Activated T-cell treated with anti-CD3 and anti-CD28 coated beads, Interleukin-2, amount 50 U/mL, for 72 hours (primary cell): ENCODE results near the gene ANGEL2. TPM values are rescaled to one million over a fixed set of nuclear protein-coding genes. Genes with fewer than 3 reads are reported as not detected.

Experiments used
- ATAC-seq, 2 donors: fragments of 150-1000 bp; cut with Tn5 transposase; replicated peaks in 1 of 2; 2 replicates each; pipeline ENCODE4 v1.10.0; 2021; ENCODE audit warnings: moderate library complexity in 2 of 2, mild to moderate bottlenecking in 1 of 2
- DNase-seq, 2 donors: peaks; one replicate each; pipeline ENCODE4 v3.0.0; 2021 to 2022; ENCODE audit warnings: mixed read lengths in 1 of 2
- H3K27ac Mint-ChIP-seq: one replicate; pipeline ENCODE4 v1.8.0; 2022; ENCODE audit warnings: mild to moderate bottlenecking, moderate library complexity, mixed read lengths
- H3K27me3 Mint-ChIP-seq: one replicate; pipeline ENCODE4 v1.8.0; 2022; ENCODE audit warnings: low read depth, mixed read lengths
- H3K36me3 Mint-ChIP-seq, 2 donors: one replicate each; pipeline ENCODE4 v1.8.0; 2022; ENCODE audit warnings: mixed read lengths in 2 of 2, mild to moderate bottlenecking in 1 of 2; ENCODE audit not compliant: insufficient read depth in 2 of 2
- H3K4me1 Mint-ChIP-seq: one replicate; pipeline ENCODE4 v1.8.0; 2022; ENCODE audit warnings: low read depth, mixed read lengths
- H3K4me3 Mint-ChIP-seq, 2 donors: one replicate each; pipeline ENCODE4 v1.8.0; 2022; ENCODE audit warnings: mild to moderate bottlenecking in 2 of 2, mixed read lengths in 2 of 2, moderate library complexity in 2 of 2
- H3K9me3 Mint-ChIP-seq, 2 donors: one replicate each; pipeline ENCODE4 v1.8.0; 2022; ENCODE audit warnings: mixed read lengths in 2 of 2
- total RNA-seq, 2 donors: library from RNA; stranded (reverse); gene quantifications; one replicate each; pipeline ENCODE4 v1.2.3, GENCODE V29; 2022

The ANGEL2 gene
- total RNA-seq, 2 donors from 2014 or later = 56.2 to 57.9 TPM

DNA sequence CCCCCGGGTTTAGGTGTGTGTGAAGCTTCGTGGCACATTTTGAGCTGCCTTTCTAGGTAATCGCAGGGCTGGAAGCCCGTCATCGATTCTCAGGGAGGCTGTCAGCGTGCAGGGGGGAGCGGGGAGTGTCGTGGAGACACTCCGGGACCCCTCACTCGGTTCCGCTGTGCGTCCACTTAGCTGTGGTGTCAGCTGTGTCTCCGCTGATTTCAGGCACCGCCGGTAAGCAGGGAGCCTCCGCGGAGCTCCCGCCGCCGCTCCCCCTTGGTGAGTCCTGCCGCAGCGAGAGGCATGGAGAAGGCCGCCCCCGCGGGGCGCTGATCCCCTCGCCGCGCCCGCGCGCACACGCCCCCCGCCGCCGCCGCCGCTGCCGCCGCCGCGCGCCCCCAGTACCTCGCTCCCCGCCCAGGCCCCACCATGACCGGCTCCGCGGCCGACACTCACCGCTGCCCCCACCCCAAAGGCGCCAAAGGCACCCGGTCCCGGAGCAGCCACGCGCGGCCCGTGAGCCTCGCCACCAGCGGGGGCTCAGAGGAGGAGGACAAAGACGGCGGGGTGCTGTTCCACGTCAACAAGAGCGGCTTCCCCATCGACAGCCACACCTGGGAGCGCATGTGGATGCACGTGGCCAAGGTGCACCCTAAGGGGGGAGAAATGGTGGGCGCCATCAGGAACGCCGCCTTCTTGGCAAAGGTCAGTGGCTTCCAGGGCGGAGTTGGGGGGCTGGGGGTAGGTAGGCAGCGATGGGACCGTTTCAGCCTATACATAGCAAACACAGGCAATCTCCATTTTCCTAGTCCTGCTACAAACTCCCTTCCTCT, 64.3 kb downstream of the ANGEL2 start:
- ATAC-seq (peak in 1 of 2 donors; percentile 9), DNase-seq (no peak)
- Mint-ChIP-seq H3K36me3 (no peaks in the 10 kb centered on the region), H3K9me3 (peaks cover 2 to 3% of the 10 kb centered on the region in 2 donors), H3K27ac (no peak overlapping the region), H3K27me3 (peaks cover 52% of the 10 kb centered on the region), H3K4me3 (peak overlapping the region; percentile 85 to 90), H3K4me1 (peaks cover 10% of the 10 kb centered on the region)

DNA sequence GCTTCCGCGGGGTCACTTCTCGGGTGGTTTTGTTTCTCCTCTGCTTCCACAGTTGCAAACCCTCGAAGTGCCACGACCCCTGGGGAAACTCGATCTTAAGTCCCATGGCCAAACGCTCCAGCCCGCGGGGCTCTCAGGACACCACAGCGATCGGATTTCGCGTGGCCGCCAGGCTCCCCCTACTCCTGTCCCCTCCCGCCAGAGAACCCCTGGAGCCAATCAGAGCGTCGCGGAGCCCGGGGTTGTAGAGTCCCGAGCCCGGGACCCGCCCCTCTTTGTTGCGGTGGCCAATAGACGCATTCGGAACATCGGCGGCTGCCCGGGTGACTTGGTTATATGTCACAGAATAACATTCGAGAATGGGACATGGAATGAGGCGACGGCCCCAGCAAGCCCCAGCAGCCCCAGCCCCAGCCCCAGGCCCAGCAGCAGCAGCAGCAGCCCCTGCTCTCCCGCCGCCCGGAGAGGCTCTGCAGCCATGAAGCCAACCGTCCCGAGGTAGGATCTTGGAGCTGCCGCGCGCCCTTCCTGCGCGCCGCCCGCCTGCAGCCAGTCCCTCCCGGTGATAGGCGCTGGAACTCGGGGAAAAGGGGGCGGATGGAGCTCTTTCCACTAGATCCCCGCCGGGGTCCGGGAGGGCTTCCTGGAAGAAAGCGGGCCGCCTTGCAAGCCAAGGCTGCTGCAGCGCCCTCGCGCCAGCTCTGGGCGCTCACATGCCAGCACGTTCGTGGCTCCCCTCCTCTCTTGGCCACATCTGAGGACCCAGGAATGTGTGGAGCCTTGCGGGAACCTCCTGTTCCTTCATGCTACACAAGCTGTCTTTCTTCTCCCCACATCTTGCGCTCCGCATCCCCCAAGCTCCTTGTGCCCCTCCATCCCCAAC, 65.2 kb downstream of the ANGEL2 start, which contains the start of gene VASH2:
Gene VASH2 (plus strand): TSS at position 299 of the 883 bp plus-strand sequence. CDS start 1,002 bp downstream, outside the sequence.
- H3K36me3 Mint-ChIP-seq = no peaks in the 10 kb centered on the region
- H3K4me3 Mint-ChIP-seq = peak within 1 kb of the TSS; percentile 85 to 90
- peaks cover 52% of the 10 kb centered on the region for H3K27me3 Mint-ChIP-seq

DNA sequence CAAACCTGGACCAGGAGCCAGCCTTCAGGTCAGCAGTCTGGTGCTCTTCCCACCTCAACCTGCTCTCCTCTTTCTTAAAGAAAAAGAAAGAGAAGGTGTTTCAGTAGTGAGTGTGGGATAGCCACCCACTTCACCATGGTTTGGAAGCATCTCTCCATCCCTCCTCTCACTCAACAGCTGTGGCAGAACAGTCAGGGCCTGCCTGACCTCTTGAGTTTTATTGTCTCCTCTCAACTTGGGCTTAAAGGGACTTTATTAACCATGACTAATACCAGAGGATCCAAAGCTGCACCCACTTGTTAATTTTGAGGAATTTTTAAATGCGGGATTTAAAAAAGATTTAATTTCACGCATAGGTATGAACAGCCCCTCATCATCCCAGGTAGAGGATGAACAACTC, 65.9 kb downstream of the ANGEL2 start:
- H3K4me3 Mint-ChIP-seq = peak overlapping the region; percentile 85 to 90
- H3K27ac Mint-ChIP-seq = no peak overlapping the region
- H3K4me1 Mint-ChIP-seq = peaks cover 10% of the 10 kb centered on the region
- H3K27me3 Mint-ChIP-seq = peaks cover 52% of the 10 kb centered on the region
- H3K9me3 Mint-ChIP-seq = peaks cover 2 to 3% of the 10 kb centered on the region in 2 donors
- ATAC-seq (no peak), DNase-seq (no peak)
- no peaks in the 10 kb centered on the region for H3K36me3 Mint-ChIP-seq

More for the DNA sequence above, 65.2 kb downstream of the ANGEL2 start, which contains the start of gene VASH2:
- DNase-seq (peak; percentile 75 to 79), ATAC-seq (peak; percentile 98 to 99)
- peaks cover 2 to 3% of the 10 kb centered on the region in 2 donors for H3K9me3 Mint-ChIP-seq
- peaks cover 10% of the 10 kb centered on the region for H3K4me1 Mint-ChIP-seq
- H3K27ac Mint-ChIP-seq = no peak within 1 kb of the TSS

DNA sequence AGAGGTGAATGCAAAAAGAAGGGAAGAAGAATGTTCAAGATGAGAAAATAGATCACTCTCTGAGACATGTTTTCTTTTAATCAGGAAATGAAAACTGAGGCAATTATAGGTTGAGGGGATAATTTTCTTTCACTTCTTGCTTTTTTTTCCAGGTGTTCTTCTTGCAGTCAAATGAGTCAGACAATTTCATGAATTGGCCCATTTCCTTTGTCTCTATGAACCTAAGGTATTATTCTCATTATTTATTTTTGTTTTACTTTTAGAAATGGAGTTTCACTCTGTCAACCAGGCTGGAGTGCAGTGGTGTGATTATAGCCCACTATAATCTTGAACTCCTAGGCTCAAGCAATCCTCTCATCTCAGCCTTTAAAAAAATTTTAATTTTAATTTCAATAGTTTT, 68.8 kb downstream of the ANGEL2 start:
- Mint-ChIP-seq H3K27me3 (peaks cover 27% of the 10 kb centered on the region), H3K36me3 (no peaks in the 10 kb centered on the region), H3K4me3 (no peak overlapping the region), H3K27ac (no peak overlapping the region), H3K4me1 (peaks cover 10% of the 10 kb centered on the region), H3K9me3 (peaks cover 2 to 3% of the 10 kb centered on the region in 2 donors)
- ATAC-seq = no peak
- DNase-seq = no peak

DNA sequence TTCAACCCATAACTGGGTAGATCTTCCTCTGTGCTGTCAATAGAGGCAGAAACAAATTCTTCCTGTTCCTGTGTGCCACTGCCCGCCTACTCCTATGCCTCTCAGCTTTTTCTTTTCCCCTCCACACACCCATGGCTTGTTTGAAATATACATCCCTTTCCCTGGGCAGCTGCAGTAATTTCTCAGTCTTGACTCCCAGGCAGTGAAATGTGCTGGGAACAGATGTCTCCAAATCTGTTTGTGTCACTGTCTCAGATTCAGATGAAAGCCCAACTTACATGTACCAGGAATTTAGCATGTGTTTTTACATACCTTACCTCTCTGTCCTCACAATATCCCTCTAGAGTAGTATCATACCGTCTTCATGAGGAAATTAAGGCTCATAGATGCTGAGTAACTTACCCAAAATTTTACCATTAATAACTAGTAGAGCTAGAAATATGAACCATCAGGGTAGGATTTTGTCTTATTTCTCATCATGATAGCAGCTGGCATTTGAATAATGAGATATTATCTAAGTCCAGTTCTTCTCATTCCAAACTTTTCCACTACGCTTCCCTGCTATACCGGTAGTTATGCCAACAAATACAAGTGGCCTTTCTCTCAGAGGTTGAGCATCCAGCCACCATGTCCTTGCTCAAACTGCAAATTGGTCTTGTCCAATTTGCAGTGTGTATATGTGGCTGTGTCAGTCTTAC, 70.1 kb downstream of the ANGEL2 start:
- no peak for ATAC-seq
- no peaks in the 10 kb centered on the region for H3K36me3 Mint-ChIP-seq
- H3K27ac Mint-ChIP-seq = no peak overlapping the region
- DNase-seq = no peak
- H3K9me3 Mint-ChIP-seq = peaks cover 2 to 3% of the 10 kb centered on the region in 2 donors
- peaks cover 35% of the 10 kb centered on the region for H3K27me3 Mint-ChIP-seq
- no peak overlapping the region for H3K4me3 Mint-ChIP-seq
- peaks cover 5% of the 10 kb centered on the region for H3K4me1 Mint-ChIP-seq

DNA sequence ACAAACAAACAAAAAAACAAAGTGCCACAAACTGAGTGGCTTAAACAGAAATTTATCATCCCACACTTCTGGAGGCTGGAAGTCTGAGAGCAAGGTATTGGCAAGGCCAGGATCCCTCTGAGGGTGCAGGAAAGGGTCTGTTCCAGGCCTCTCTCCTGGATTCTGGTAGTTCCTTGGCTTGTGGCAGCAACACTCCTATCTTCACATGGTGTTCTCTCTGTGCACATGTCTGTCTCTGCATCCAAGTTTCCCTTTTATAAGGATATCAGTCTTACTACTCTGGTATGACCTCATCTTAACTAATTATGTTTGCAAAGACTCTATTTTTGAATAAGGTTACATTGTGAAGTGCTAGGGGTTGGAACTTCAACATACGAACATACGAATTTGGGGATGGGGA, 70.6 kb downstream of the ANGEL2 start:
- DNase-seq (no peak), ATAC-seq (no peak)
- Mint-ChIP-seq H3K27me3 (peaks cover 31% of the 10 kb centered on the region), H3K27ac (no peak overlapping the region), H3K4me1 (peaks cover 2% of the 10 kb centered on the region), H3K9me3 (peaks cover 2 to 3% of the 10 kb centered on the region in 2 donors), H3K36me3 (no peaks in the 10 kb centered on the region), H3K4me3 (no peak overlapping the region)

DNA sequence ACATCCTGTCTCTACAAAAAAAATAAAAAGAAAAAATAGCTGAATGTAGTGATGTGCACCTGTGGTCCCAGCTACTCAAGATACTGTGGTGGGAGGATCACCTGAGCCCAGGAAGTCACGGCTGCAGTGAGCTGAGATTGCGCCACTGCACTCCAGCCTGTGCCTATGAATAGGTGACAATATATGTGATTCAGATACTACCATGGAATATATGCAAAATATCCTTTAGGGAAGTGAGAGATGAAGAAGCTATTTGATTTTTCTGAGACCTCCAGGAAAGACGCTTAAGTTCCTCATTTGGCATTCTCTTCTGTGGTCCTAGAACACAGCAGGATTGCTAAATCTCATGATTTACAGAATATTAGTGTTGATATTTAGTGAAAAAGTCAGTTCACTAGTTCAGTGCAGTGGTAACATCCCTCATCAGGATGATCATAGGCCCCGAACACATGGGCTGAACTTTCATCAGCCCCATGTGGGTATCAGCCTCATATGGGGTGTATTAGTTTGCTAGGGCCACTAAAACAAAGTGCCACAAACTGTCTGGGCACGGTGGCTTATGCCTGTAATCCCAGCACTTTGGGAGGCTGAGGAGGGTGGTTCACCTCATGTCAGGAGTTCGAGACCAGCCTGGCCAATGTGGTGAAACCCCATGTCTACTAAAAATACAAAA, 71.3 kb downstream of the ANGEL2 start:
- Mint-ChIP-seq H3K27me3 (peaks cover 24% of the 10 kb centered on the region), H3K36me3 (no peaks in the 10 kb centered on the region), H3K27ac (no peak overlapping the region), H3K4me3 (no peak overlapping the region), H3K4me1 (no peaks in the 10 kb centered on the region), H3K9me3 (peaks cover 2 to 3% of the 10 kb centered on the region in 2 donors)
- no peak for DNase-seq
- no peak for ATAC-seq

DNA sequence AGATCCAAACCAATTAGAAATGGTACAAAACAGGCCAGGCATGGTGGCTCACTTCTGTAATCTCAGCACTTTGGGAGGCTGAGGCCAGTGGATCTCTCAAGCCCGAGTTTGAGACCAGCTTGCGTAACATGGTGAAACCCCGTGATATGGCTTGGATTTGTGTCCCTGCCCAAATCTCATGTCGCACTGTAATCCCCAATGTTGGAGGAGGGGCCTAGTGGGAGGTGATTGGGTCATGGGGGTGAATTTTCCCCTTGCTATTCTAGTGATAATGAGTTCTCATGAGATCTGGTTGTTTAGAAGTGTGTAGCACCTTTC, 72.3 kb downstream of the ANGEL2 start:
- no peak overlapping the region for H3K27ac Mint-ChIP-seq
- peaks cover 14% of the 10 kb centered on the region for H3K27me3 Mint-ChIP-seq
- ATAC-seq (no peak), DNase-seq (no peak)
- H3K36me3 Mint-ChIP-seq = no peaks in the 10 kb centered on the region
- H3K9me3 Mint-ChIP-seq = peaks cover 0 to 2% of the 10 kb centered on the region in 2 donors
- no peak overlapping the region for H3K4me3 Mint-ChIP-seq
- H3K4me1 Mint-ChIP-seq = no peaks in the 10 kb centered on the region

DNA sequence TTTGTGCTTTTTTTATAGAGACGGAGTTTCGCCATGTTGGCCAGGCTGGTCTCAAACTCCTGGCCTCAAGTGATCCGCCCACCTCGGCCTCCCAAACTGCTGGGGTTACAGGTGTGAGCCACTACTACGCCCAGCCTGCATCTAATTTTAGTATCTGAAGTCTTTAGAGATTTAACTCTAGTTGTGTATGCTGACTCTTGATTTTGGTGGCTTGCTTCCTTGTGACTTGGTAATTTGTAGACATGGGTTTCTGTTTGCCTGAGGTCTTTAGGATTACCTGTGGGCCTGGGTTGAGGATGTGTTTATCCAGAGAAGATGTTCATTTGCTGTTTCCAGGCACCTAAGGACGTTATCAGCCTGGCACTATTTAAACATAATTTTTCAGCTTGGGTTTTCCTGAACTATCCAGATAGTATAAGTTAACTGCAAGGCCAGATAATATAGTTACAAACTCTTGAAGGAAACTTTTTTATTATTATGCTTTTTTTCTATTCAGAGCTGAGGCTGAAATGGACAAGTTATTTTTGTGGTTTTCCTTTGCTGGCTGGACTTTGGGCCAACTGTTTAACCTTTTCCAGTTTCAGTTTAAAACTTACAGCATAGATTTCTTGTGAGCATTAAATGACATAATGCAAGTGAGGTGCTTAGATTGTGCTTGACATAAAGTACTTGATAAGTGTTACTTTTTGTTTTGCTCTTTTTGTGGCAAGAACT, 72.8 kb downstream of the ANGEL2 start:
- Mint-ChIP-seq H3K4me1 (no peaks in the 10 kb centered on the region), H3K4me3 (no peak overlapping the region), H3K36me3 (no peaks in the 10 kb centered on the region), H3K27me3 (peaks cover 11% of the 10 kb centered on the region), H3K9me3 (no peaks in the 10 kb centered on the region), H3K27ac (no peak overlapping the region)
- ATAC-seq (no peak), DNase-seq (no peak)

Other genes with a start within 250 kb of the ANGEL2 start
- gene NSL1, start 224.1 kb downstream of the ANGEL2 start, total RNA-seq = 10 to 100 TPM; 41.8 to 44.9 TPM
- 10 to 100 TPM; 17.7 to 18.2 TPM for gene TATDN3, start 224.0 kb downstream of the ANGEL2 start, total RNA-seq
- not detected for gene SPATA45, start 168.2 kb downstream of the ANGEL2 start, total RNA-seq
- 10 to 100 TPM in 1 of 2 donors, 1 to 10 TPM in 1; 9.5 to 15.7 TPM for gene FLVCR1, start 157.6 kb downstream of the ANGEL2 start, total RNA-seq
- gene VASH2, start 65.3 kb downstream of the ANGEL2 start, total RNA-seq = under 1 TPM; 0.62 to 0.74 TPM
- gene RPS6KC1, start 35.4 kb upstream of the ANGEL2 start, total RNA-seq = 10 to 100 TPM; 11.3 to 12.4 TPM